OCI-LY7 (cell line): ENCODE data around the gene TPH1. TPM values are rescaled to one million over a fixed set of nuclear protein-coding genes. Genes with fewer than 3 reads are reported as not detected.

Source experiments
- BruUV-seq: library from RNA; stranded (reverse); fragments of 400-500 nt; replicated peaks from 2 replicates; lab custom pipeline; 2021; lab: Mats Ljungman, UMichigan
- CTCF ChIA-PET: fragments of 300-600 bp; sonication (Branson Sonifier 250); formaldehyde crosslinking; loops from one replicate; lab custom pipeline; 2022; ENCODE audit warnings: antibody characterized with exemption; ENCODE audit not compliant: unreplicated experiment; lab: Charles Lee
- POLR2A ChIA-PET: fragments of 300-600 bp; sonication (Branson Sonifier 250); formaldehyde crosslinking; loops from one replicate; lab custom pipeline; 2022; ENCODE audit warnings: antibody characterized with exemption; lab: Charles Lee
- DNase-seq: peaks from one replicate; pipeline ENCODE4 v3.0.0-alpha.2; 2015; ENCODE audit warnings: low spot score
- H2AFZ ChIP-seq: fragments of 200-600 bp; sonication (generic), shearing (Covaris generic); 2 replicates; pipeline ENCODE4 v1.6.1; 2014; ENCODE audit warnings: mild to moderate bottlenecking, antibody characterized with exemption, low read length, moderate library complexity
- H3K27ac ChIP-seq: fragments of 200-600 bp; sonication (generic); 2 replicates; pipeline ENCODE4 v1.5.1; 2014; ENCODE audit warnings: mixed run types, low read depth, mild to moderate bottlenecking, moderate library complexity, low read length, inconsistent platforms; ENCODE audit not compliant: poor library complexity, severe bottlenecking
- H3K36me3 ChIP-seq: fragments of 200-600 bp; sonication (generic); 2 replicates; pipeline ENCODE4 v1.6.1; 2014; ENCODE audit warnings: mild to moderate bottlenecking, antibody characterized with exemption, low read length, moderate library complexity, mixed read lengths; ENCODE audit not compliant: insufficient read depth
- H3K4me1 ChIP-seq: fragments of 200-600 bp; sonication (generic); 2 replicates; pipeline ENCODE4 v1.5.1; 2014; ENCODE audit warnings: mild to moderate bottlenecking, low read length; ENCODE audit not compliant: insufficient read depth, poor library complexity, severe bottlenecking
- H3K4me2 ChIP-seq: fragments of 200-600 bp; sonication (generic); 2 replicates; pipeline ENCODE4 v1.6.1; 2014; ENCODE audit warnings: mild to moderate bottlenecking, low read length
- H3K4me3 ChIP-seq: fragments of 200-600 bp; sonication (generic); 2 replicates; pipeline ENCODE4 v1.5.1; 2014; ENCODE audit warnings: mild to moderate bottlenecking, low read depth, low read length; ENCODE audit not compliant: poor library complexity, severe bottlenecking
- H3K79me2 ChIP-seq: fragments of 200-600 bp; sonication (generic); 2 replicates; pipeline ENCODE4 v1.6.1; 2016; ENCODE audit warnings: low read depth, mild to moderate bottlenecking, low read length, moderate library complexity, mixed read lengths; ENCODE audit not compliant: insufficient read depth
- H3K9me2 ChIP-seq: fragments of 200-600 bp; sonication (generic); 2 replicates; pipeline ENCODE4 v1.6.1; 2016; ENCODE audit warnings: mild to moderate bottlenecking, low read length, mixed read lengths; ENCODE audit not compliant: insufficient read depth
- H3K9me3 ChIP-seq: fragments of 200-600 bp; sonication (generic); 2 replicates; pipeline ENCODE4 v1.6.1; 2014; ENCODE audit warnings: mild to moderate bottlenecking, mixed run types, low read length, mixed read lengths
- H4K20me1 ChIP-seq: fragments of 200-600 bp; sonication (generic); 2 replicates; pipeline ENCODE4 v1.6.1; 2014; ENCODE audit warnings: mild to moderate bottlenecking, antibody characterized with exemption, low read length, moderate library complexity, mixed read lengths; ENCODE audit not compliant: insufficient read depth
- CTCF ChIP-seq: fragments of 200-600 bp; sonication (generic); conservative IDR thresholded peaks from 2 replicates; pipeline ENCODE4 v1.5.1; 2014; ENCODE audit warnings: mild to moderate bottlenecking, antibody characterized with exemption, low read length, moderate library complexity, mixed read lengths
- EZH2phosphoT487 ChIP-seq: fragments of 200-600 bp; sonication (generic); IDR thresholded peaks from 2 replicates; pipeline ENCODE4 v1.6.1; 2018; ENCODE audit warnings: low read depth, borderline replicate concordance, mild to moderate bottlenecking, mixed run types, antibody characterized with exemption, low read length, moderate library complexity, mixed read lengths
- intact Hi-C: fragments of 100-400 bp; cut with micrococcal nuclease; formaldehyde crosslinking; loops from one replicate; pipeline ENCODE4 v1.10.0; 2022; ENCODE audit not compliant: unreplicated experiment
- total RNA-seq, 2 experiments: library from RNA; depleted of rRNA in 1 of 2; stranded (reverse); fragments of >200 nt in 1 of 2; shearing (Covaris generic) in 1 of 2; gene quantifications; 2 replicates each; pipeline ENCODE4 v1.2.3, GENCODE V29; 2014 to 2022

The TPH1 gene
- total RNA-seq, 2 experiments from 2014 or later, result 0.19 to 0.23 TPM

GRCh38 chr11:18065572-18065971 is 19.5 kb upstream of the TPH1 start:
- no peaks in the 10 kb centered on the region for H3K9me3 ChIP-seq
- no peaks in the 10 kb centered on the region for H3K79me2 ChIP-seq
- H4K20me1 ChIP-seq, result no peaks in the 10 kb centered on the region
- peak overlapping the region; percentile 52 for H3K4me2 ChIP-seq
- ChIA-PET POLR2A (interaction anchor here (1.5 kb wide), 1 partner anchor 33 kb away, joined by 3 read pairs; no protein-coding TSS in a partner anchor), CTCF (no interaction called here)
- intact Hi-C loops, result no loop called here
- no peak overlapping the region for H3K27ac ChIP-seq
- no peak overlapping the region for H3K4me3 ChIP-seq
- no peaks in the 10 kb centered on the region for H3K9me2 ChIP-seq
- TF ChIP-seq CTCF (no peak), EZH2phosphoT487 (no peak)
- H3K4me1 ChIP-seq, result peaks cover 17% of the 10 kb centered on the region
- H3K36me3 ChIP-seq, result no peaks in the 10 kb centered on the region
- no TSS peak for BruUV-seq
- peak overlapping the region; percentile 80 for H2AFZ ChIP-seq
- peak; percentile 83 for DNase-seq

- POLR2A ChIA-PET, result interaction anchor here (1.5 kb wide), 1 partner anchor 34 kb away, joined by 3 read pairs; no protein-coding TSS in a partner anchor
- CTCF ChIA-PET, result no interaction called here
- intact Hi-C loops, result no loop called here
- Histone ChIP-seq H3K36me3 (no peaks in the 10 kb centered on the region), H3K9me3 (no peaks in the 10 kb centered on the region), H3K9me2 (no peaks in the 10 kb centered on the region), H3K4me2 (no peak overlapping the region), H3K79me2 (no peaks in the 10 kb centered on the region), H4K20me1 (no peaks in the 10 kb centered on the region), H2AFZ (no peak overlapping the region), H3K4me3 (no peak overlapping the region), H3K4me1 (peaks cover 17% of the 10 kb centered on the region), H3K27ac (no peak overlapping the region)
- TF ChIP-seq EZH2phosphoT487 (no peak), CTCF (no peak)
- no peak for DNase-seq
- no TSS peak for BruUV-seq
These were observed 18.5 kb upstream of the TPH1 start for GRCh38 chr11:18064450-18065054.

GRCh38 chr11:18063862-18064434 is 17.9 kb upstream of the TPH1 start:
- Histone ChIP-seq H3K27ac (no peak overlapping the region), H3K4me1 (peaks cover 17% of the 10 kb centered on the region), H3K4me3 (no peak overlapping the region), H3K4me2 (no peak overlapping the region), H3K9me3 (no peaks in the 10 kb centered on the region), H3K36me3 (no peaks in the 10 kb centered on the region), H2AFZ (no peak overlapping the region), H3K79me2 (no peaks in the 10 kb centered on the region), H3K9me2 (no peaks in the 10 kb centered on the region), H4K20me1 (no peaks in the 10 kb centered on the region)
- TF ChIP-seq EZH2phosphoT487 (no peak), CTCF (no peak)
- POLR2A ChIA-PET, result no interaction called here
- DNase-seq, result no peak
- CTCF ChIA-PET, result no interaction called here
- BruUV-seq, result no TSS peak
- intact Hi-C loops, result no loop called here
